Cardiac muscle cell (in vitro differentiated cells and primary cell): Measurements from ENCODE around the gene COMMD10. TPM values are rescaled to one million over a fixed set of nuclear protein-coding genes. Genes with fewer than 3 reads are reported as not detected.

Experiments used
- DNase-seq, 2 donors: peaks; one replicate each; pipeline versions ENCODE4 v3.0.0 to v3.0.0-alpha.2; 2010 to 2017; ENCODE audit warnings: low read depth in 1 of 2, low spot score in 1 of 2
- H3K27ac ChIP-seq: fragments of 200-600 bp; sonication (generic); 2 replicates; pipeline ENCODE4 v1.5.1; 2016
- H3K27me3 ChIP-seq: fragments of 200-600 bp; sonication (generic); 2 replicates; pipeline ENCODE4 v1.6.0; 2016; ENCODE audit warnings: control low read depth
- H3K36me3 ChIP-seq: fragments of 200-600 bp; sonication (generic); 2 replicates; pipeline ENCODE4 v1.5.1; 2016; ENCODE audit warnings: control low read depth
- H3K4me1 ChIP-seq: fragments of 200-600 bp; sonication (generic); 2 replicates; pipeline ENCODE4 v1.8.1; 2017; ENCODE audit warnings: low read depth, mild to moderate bottlenecking, mixed run types
- H3K4me3 ChIP-seq: fragments of 200-600 bp; sonication (generic); 2 replicates; pipeline ENCODE4 v1.5.1; 2016; ENCODE audit warnings: mild to moderate bottlenecking
- H3K9me3 ChIP-seq: fragments of 200-600 bp; sonication (generic); 2 replicates; pipeline ENCODE4 v1.5.1; 2017; ENCODE audit warnings: low read depth, mild to moderate bottlenecking, control low read depth
- CTCF ChIP-seq: IDR thresholded peaks from 2 replicates; pipeline ENCODE4 v1.5.1; 2012; ENCODE audit warnings: low read depth, mild to moderate bottlenecking, low read length
- polyA plus RNA-seq: library from polyadenylated mRNA; unstranded; fragments of >200 nt; fragmentation: Nextera tagmentation; extraction: Ambion mirVana; gene quantifications from 2 replicates; pipeline ENCODE4 v1.2.1, GENCODE V29; 2016
- total RNA-seq: library from RNA; depleted of rRNA; stranded (reverse); fragments of >200 nt; gene quantifications from 2 replicates; pipeline ENCODE4 v1.2.3, GENCODE V29; 2016

The COMMD10 gene
- total and polyA plus RNA-seq, 2 experiments from 2014 or later, result 23.4 to 58.8 TPM

GRCh38 chr5:116318091-116318854 lies 233.4 kb downstream of the COMMD10 start:
- no peaks in the 10 kb centered on the region for H3K4me1 ChIP-seq
- H3K4me3 ChIP-seq, result no peak overlapping the region
- no peak for DNase-seq
- no peaks in the 10 kb centered on the region for H3K36me3 ChIP-seq
- TF ChIP-seq CTCF, result no peak
- H3K9me3 ChIP-seq, result no peaks in the 10 kb centered on the region
- H3K27ac ChIP-seq, result no peak overlapping the region
- H3K27me3 ChIP-seq, result no peaks in the 10 kb centered on the region

GRCh38 chr5:116320486-116320885 lies 235.7 kb downstream of the COMMD10 start:
- DNase-seq, result peak in 1 of 2 donors; percentile 28

GRCh38 chr5:116329503-116329902 lies 244.7 kb downstream of the COMMD10 start:
- H3K36me3 ChIP-seq, result no peaks in the 10 kb centered on the region
- no peak for TF ChIP-seq CTCF
- H3K27me3 ChIP-seq, result no peaks in the 10 kb centered on the region
- H3K4me3 ChIP-seq, result no peak overlapping the region
- no peaks in the 10 kb centered on the region for H3K4me1 ChIP-seq
- H3K9me3 ChIP-seq, result no peaks in the 10 kb centered on the region
- no peak overlapping the region for H3K27ac ChIP-seq
- no peak for DNase-seq

More at GRCh38 chr5:116320486-116320885, 235.7 kb downstream of the COMMD10 start:
- Histone ChIP-seq H3K4me1 (no peaks in the 10 kb centered on the region), H3K27me3 (no peaks in the 10 kb centered on the region), H3K4me3 (no peak overlapping the region), H3K27ac (no peak overlapping the region), H3K36me3 (no peaks in the 10 kb centered on the region), H3K9me3 (no peaks in the 10 kb centered on the region)
- no peak for TF ChIP-seq CTCF

GRCh38 chr5:116340799-116341198 lies 256.0 kb downstream of the COMMD10 start:
- no peak for DNase-seq
- no peaks in the 10 kb centered on the region for H3K27me3 ChIP-seq
- H3K9me3 ChIP-seq, result no peaks in the 10 kb centered on the region
- H3K27ac ChIP-seq, result no peak overlapping the region
- H3K4me1 ChIP-seq, result no peaks in the 10 kb centered on the region
- TF ChIP-seq CTCF, result no peak
- H3K4me3 ChIP-seq, result no peak overlapping the region
- H3K36me3 ChIP-seq, result no peaks in the 10 kb centered on the region

Other genes with a start within 250 kb of the COMMD10 start
- gene ATG12, start 243.5 kb upstream of the COMMD10 start, total RNA-seq, result 31.4 and 31.6 TPM in 2 replicates
- gene ATG12, start 243.5 kb upstream of the COMMD10 start, polyA plus RNA-seq, result 60.8 and 86.3 TPM in 2 replicates
- gene AP3S1, start 243.1 kb upstream of the COMMD10 start, total RNA-seq, result 45.5 and 62.5 TPM in 2 replicates
- gene AP3S1, start 243.1 kb upstream of the COMMD10 start, polyA plus RNA-seq, result 86.6 and 88.1 TPM in 2 replicates
- gene LVRN, start 122.5 kb upstream of the COMMD10 start, total RNA-seq, result 0.36 and 3.0 TPM in 2 replicates
- 0.25 TPM in 1 of 2 replicates, not detected in the other for gene LVRN, start 122.5 kb upstream of the COMMD10 start, polyA plus RNA-seq
- not detected in 2 replicates for gene ARL14EPL, start 52.6 kb upstream of the COMMD10 start, total RNA-seq
- not detected in 2 replicates for gene ARL14EPL, start 52.6 kb upstream of the COMMD10 start, polyA plus RNA-seq